KMS-11 (cell line): ENCODE results near the gene LSM11.

ENCODE experiments used
- H2AFZ ChIP-seq: fragments of 200-600 bp; sonication (generic); 2 replicates; pipeline ENCODE4 v1.6.1; 2016; ENCODE audit warnings: antibody characterized with exemption, mixed run types, low read depth
- H3K27ac ChIP-seq: fragments of 200-600 bp; sonication (generic); 2 replicates; pipeline ENCODE4 v1.6.1; 2016; ENCODE audit warnings: mild to moderate bottlenecking, mixed run types
- H3K27me3 ChIP-seq: fragments of 200-600 bp; sonication (generic); 2 replicates; pipeline ENCODE4 v1.6.1; 2017; ENCODE audit warnings: mild to moderate bottlenecking, low read depth, mixed run types, moderate library complexity; ENCODE audit not compliant: insufficient read depth
- H3K36me3 ChIP-seq: fragments of 200-600 bp; sonication (generic); 2 replicates; pipeline ENCODE4 v1.6.1; 2017; ENCODE audit warnings: mild to moderate bottlenecking, mixed run types; ENCODE audit not compliant: insufficient read depth
- H3K4me1 ChIP-seq: fragments of 200-600 bp; sonication (generic); 2 replicates; pipeline ENCODE4 v1.6.1; 2016; ENCODE audit warnings: mild to moderate bottlenecking, low read depth, mixed run types; ENCODE audit not compliant: poor library complexity, severe bottlenecking
- H3K4me2 ChIP-seq: fragments of 200-600 bp; sonication (generic); 2 replicates; pipeline ENCODE4 v1.7.0; 2016; ENCODE audit warnings: mild to moderate bottlenecking, mixed run types
- H3K4me3 ChIP-seq: fragments of 200-600 bp; sonication (generic); IDR thresholded peaks from 2 replicates; pipeline ENCODE4 v1.6.1; 2017; ENCODE audit warnings: low read depth, low read length, mixed read lengths; ENCODE audit not compliant: insufficient read depth
- H3K79me2 ChIP-seq: fragments of 200-600 bp; sonication (generic); 2 replicates; pipeline ENCODE4 v1.6.1; 2016; ENCODE audit warnings: low read depth, mixed run types; ENCODE audit not compliant: insufficient read depth
- H3K9ac ChIP-seq: fragments of 200-600 bp; sonication (generic); 2 replicates; pipeline ENCODE4 v1.6.1; 2016; ENCODE audit warnings: mild to moderate bottlenecking, mixed run types
- H4K20me1 ChIP-seq: fragments of 200-600 bp; sonication (generic); 2 replicates; pipeline ENCODE4 v1.6.1; 2016; ENCODE audit warnings: mild to moderate bottlenecking, mixed run types; ENCODE audit not compliant: insufficient read depth
- TF ChIP-seq, protein P1 (sequence below): fragments of 200-600 bp; sonication (generic); conservative IDR thresholded peaks from 2 replicates; pipeline ENCODE4 v1.6.1; 2017; ENCODE audit warnings: low read depth, mild to moderate bottlenecking, antibody characterized with exemption, low read length, moderate library complexity, mixed read lengths

Gene LSM11

DNA sequence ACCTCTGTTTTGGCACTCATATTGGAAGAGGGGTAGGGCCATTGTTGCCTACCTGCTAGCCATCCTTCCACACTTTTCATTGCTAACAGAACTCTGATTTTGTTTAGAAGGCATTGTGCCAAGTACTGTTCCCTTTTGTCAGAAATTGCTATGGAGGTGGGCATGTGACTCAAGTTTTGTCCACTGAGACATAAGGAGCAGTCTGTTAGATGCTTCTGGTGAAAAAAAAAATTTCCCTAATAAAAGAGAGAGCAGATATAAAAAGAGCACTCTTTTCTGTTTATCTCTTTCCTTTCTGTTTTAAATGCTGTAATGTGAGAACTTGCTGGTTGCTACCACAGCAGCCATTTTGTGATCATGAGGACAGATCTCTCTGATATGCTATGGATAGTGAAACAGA, 34.2 kb upstream of the LSM11 start:
- TF ChIP-seq, protein P1, sequence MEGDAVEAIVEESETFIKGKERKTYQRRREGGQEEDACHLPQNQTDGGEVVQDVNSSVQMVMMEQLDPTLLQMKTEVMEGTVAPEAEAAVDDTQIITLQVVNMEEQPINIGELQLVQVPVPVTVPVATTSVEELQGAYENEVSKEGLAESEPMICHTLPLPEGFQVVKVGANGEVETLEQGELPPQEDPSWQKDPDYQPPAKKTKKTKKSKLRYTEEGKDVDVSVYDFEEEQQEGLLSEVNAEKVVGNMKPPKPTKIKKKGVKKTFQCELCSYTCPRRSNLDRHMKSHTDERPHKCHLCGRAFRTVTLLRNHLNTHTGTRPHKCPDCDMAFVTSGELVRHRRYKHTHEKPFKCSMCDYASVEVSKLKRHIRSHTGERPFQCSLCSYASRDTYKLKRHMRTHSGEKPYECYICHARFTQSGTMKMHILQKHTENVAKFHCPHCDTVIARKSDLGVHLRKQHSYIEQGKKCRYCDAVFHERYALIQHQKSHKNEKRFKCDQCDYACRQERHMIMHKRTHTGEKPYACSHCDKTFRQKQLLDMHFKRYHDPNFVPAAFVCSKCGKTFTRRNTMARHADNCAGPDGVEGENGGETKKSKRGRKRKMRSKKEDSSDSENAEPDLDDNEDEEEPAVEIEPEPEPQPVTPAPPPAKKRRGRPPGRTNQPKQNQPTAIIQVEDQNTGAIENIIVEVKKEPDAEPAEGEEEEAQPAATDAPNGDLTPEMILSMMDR, result no peak
- H4K20me1 ChIP-seq, result no peaks in the 10 kb centered on the region
- H3K9ac ChIP-seq, result no peak overlapping the region
- no peaks in the 10 kb centered on the region for H3K79me2 ChIP-seq
- no peak overlapping the region for H3K4me2 ChIP-seq
- H3K36me3 ChIP-seq, result no peaks in the 10 kb centered on the region
- no peak overlapping the region for H3K4me3 ChIP-seq
- no peaks in the 10 kb centered on the region for H3K27me3 ChIP-seq
- H3K4me1 ChIP-seq, result no peaks in the 10 kb centered on the region
- H3K27ac ChIP-seq, result no peak overlapping the region
- H2AFZ ChIP-seq, result no peak overlapping the region

DNA sequence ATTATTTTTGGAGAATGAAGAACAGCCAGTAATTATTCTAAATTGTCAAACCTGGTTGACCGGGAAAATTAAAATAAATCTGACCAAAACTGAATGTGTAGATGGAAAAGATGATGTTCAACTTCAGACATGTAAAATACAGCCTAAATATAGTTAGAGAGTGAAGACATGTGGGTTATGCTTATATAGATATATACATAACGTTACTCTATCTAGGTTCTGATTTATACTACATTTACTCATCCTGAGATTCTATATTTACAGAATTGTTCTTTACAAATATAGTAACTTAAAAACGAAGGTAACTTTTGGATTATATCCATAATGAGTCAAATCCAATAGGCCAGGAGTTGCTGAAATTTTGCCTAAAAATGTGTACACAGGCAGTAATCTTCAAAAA, 33.1 kb upstream of the LSM11 start:
- TF ChIP-seq, protein P1, result no peak
- no peaks in the 10 kb centered on the region for H3K4me1 ChIP-seq
- H3K4me2 ChIP-seq, result no peak overlapping the region
- H3K36me3 ChIP-seq, result no peaks in the 10 kb centered on the region
- no peak overlapping the region for H3K9ac ChIP-seq
- H3K4me3 ChIP-seq, result no peak overlapping the region
- H2AFZ ChIP-seq, result no peak overlapping the region
- H4K20me1 ChIP-seq, result no peaks in the 10 kb centered on the region
- H3K79me2 ChIP-seq, result no peaks in the 10 kb centered on the region
- H3K27me3 ChIP-seq, result no peaks in the 10 kb centered on the region
- no peak overlapping the region for H3K27ac ChIP-seq

DNA sequence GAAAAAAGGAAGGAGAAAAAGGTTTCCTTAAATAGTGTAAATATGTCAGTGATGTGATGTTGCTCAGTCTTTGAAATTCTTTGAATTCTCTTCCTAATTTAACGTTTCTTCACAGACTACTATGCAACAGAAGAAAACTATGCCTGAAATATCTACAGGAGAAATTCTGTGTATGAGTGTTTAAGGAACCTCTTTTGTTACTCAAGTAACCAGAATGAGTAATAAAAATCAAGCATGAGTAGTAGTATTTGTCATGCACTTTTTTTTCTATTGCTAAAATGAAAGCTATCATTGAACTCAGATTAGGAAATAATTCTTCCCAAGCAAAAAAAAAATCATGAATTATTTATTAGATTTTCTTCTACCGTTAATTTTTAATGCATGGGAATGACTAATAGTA, 32.6 kb upstream of the LSM11 start:
- H3K27me3 ChIP-seq, result no peaks in the 10 kb centered on the region
- no peak overlapping the region for H3K9ac ChIP-seq
- no peak overlapping the region for H2AFZ ChIP-seq
- no peaks in the 10 kb centered on the region for H4K20me1 ChIP-seq
- H3K4me2 ChIP-seq, result no peak overlapping the region
- H3K4me3 ChIP-seq, result no peak overlapping the region
- no peaks in the 10 kb centered on the region for H3K36me3 ChIP-seq
- H3K4me1 ChIP-seq, result no peaks in the 10 kb centered on the region
- no peaks in the 10 kb centered on the region for H3K79me2 ChIP-seq
- no peak overlapping the region for H3K27ac ChIP-seq
- TF ChIP-seq, protein P1, result no peak

DNA sequence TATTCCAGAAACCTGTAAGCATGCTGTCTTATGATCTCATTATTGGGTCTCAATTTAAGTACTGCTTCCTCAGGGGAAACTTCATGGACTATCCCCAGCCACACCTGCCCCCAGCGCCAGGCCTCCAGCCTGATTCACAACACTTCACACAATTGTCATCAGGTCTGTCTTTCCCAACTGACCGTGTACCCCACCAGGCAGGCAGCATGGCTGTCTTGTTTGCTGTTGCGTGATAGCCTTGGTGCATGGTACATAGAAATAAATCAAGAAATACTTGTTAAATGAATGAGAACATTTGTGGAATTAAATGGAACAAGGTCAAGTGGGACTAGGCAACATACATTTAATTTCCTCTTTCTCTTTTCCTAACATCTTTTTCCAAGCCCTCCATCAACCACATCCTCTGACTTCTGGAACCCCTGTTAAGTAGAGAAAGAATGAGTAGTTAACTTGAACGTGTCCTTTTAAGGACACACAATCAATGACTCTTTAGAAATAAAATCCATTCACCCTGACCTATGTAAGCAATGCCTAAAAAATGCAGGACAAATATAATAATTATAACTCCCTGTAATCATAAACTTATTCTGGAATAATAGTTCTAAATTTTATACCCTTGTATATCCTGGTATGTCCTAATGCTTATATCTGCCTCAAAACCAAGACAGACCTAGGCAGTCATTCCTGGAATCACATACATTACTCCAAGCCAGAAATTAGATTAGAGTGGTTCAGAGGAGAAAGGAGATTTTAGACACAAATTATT, 29.5 kb upstream of the LSM11 start:
- no peaks in the 10 kb centered on the region for H3K27me3 ChIP-seq
- TF ChIP-seq, protein P1, result no peak

More for the DNA sequence above, 29.5 kb upstream of the LSM11 start:
- H2AFZ ChIP-seq, result no peak overlapping the region
- H4K20me1 ChIP-seq, result no peaks in the 10 kb centered on the region
- H3K4me3 ChIP-seq, result no peak overlapping the region
- H3K4me1 ChIP-seq, result peaks cover 8% of the 10 kb centered on the region
- no peaks in the 10 kb centered on the region for H3K79me2 ChIP-seq
- no peak overlapping the region for H3K27ac ChIP-seq
- no peak overlapping the region for H3K9ac ChIP-seq
- H3K4me2 ChIP-seq, result no peak overlapping the region
- no peaks in the 10 kb centered on the region for H3K36me3 ChIP-seq
